ENCODE measurements around the gene SLCO1C1.

- TF ChIP-seq POLR2A (IDR thresholded peaks at IDR 0.05) (no peak), CTCF (IDR thresholded peaks at IDR 0.05) (no peak)
Measured at GRCh38 chr12:20722142-20722541, 27.0 kb downstream of the SLCO1C1 start.

Measured in suprapubic skin (tissue), 3 donors.